ENCODE results near the gene SRSF5. TPM values are rescaled to one million over a fixed set of nuclear protein-coding genes. Genes with fewer than 3 reads are reported as not detected.
A peak's percentile ranks its signal among the peaks of the same experiment; 100 is the strongest.

Gene SRSF5
- total RNA-seq, 8 experiments from 2014 or later: 209 to 477 (median 389) TPM

DNA sequence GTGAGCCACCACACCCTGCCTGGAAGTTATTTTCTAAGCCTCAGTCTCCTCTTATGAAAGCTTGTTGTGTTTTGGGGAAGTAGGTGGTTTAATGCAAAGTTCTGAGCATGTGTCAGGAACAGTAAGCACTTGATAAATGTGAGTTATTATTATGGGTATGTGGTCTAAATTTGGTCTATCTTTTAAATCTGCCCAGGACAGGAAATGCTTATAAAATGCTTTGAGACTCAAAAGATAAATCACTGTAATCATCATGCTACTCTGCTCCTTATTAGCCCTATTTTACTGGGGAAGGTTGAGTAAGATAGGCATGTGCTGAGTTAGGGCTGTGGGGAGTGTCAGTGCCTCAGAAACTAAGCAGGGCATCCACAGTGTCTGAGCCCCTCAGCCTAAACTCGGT is 13.1 kb upstream of the SRSF5 start:
- in situ Hi-C loops (cut with MboI; ENCODE audit: low pct_unique_long_range_greater_than_20kb in 2 of 9, low sequenced_read_pairs in 9 of 9, unreplicated experiment in 9 of 9): no loop called here
- no peak for ATAC-seq (replicated peaks in 6 of 8)
- no peaks in the 10 kb centered on the region for H3K4me1 ChIP-seq (replicated peaks in 1 of 2)
- H3K4me3 ChIP-seq: no peak overlapping the region
- WGBS, 10 experiments: 44 to 100% methylated on average over 1 of the region's 1 CpG; no CpG with 5 or more reads in 8 of the 10 experiments
- no peak overlapping the region for H3K27ac ChIP-seq

DNA sequence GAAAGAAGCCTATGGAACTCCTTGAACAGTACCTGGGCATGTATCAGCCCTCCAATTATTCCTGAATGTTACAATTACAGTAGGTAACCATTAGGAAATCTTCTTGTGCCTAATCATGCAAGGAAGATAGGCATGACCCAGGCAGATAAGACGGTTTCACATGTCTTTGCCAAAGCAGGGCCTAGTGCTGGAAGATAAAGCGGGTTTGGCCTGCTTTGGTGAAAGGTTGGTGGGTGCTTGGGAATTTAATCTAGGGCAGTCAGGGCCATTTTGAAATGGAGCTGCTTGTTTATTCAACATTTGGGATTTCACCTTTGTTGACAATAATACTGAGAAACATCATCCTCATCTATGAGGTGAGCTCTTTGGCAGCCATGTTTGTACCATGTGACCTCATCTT is 12.5 kb upstream of the SRSF5 start:
- ATAC-seq (replicated peaks in 6 of 8): no peak
- in situ Hi-C loops (cut with MboI; ENCODE audit: low pct_unique_long_range_greater_than_20kb in 2 of 9, low sequenced_read_pairs in 9 of 9, unreplicated experiment in 9 of 9): no loop called here
- Histone ChIP-seq H3K4me1 (replicated peaks in 1 of 2) (no peaks in the 10 kb centered on the region), H3K4me3 (no peak overlapping the region), H3K27ac (no peak overlapping the region)
- 67 to 100% (median 83%) methylated on average over 1 to 2 of the region's 2 CpGs; no CpG with 5 or more reads in 2 of the 10 experiments for WGBS, 10 experiments

DNA sequence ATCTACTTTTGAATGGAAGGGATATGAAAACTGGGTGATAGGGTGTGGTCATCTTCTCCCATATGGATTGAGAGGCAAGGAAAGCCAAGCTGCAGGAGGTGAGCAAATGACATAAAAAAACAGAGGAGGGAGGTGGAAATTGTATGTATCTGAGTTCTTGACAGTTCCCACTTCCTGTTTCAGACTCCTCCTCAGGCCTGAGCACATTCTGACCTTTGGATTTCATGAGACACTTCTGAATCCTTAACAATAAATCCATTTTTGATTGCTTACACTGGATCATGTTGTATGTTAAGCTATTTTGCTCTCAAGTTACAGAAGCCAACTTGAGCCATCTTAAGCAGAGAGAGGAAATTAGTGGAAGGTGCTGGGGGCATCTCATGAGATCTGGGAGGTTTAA is 11.6 kb upstream of the SRSF5 start:
- Histone ChIP-seq H3K27ac (no peak overlapping the region), H3K4me1 (replicated peaks in 1 of 2) (no peaks in the 10 kb centered on the region), H3K4me3 (no peak overlapping the region)
- ATAC-seq (replicated peaks in 6 of 8): peak in 2 of 8 experiments; percentile 19 to 24
- in situ Hi-C loops (cut with MboI; ENCODE audit: low pct_unique_long_range_greater_than_20kb in 2 of 9, low sequenced_read_pairs in 9 of 9, unreplicated experiment in 9 of 9): no loop called here

DNA sequence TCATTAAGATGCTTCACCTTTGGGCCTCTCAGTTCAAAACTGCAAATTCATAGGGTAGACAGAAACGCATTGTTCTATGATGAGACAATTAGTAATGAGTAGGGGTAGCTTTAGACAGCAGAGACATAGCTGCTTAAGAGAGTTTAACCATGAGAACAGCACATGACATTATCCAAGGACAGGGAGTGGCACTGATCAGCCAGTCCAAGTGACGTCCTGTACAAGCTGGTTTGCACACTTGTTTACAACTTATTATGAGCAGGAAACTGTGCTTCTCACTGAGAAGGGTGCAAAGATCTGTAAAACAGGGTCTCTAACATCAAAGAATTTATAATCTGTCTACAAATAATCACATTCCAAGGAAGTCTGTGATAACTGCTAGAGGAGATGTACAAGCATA is 11.2 kb upstream of the SRSF5 start:
- 20 to 100% (median 83%) methylated on average over 1 to 2 of the region's 2 CpGs; no CpG with 5 or more reads in 6 of the 10 experiments for WGBS, 10 experiments
- ATAC-seq (replicated peaks in 6 of 8): peak in 4 of 8 experiments; percentile 47 to 80 (median 61)
- in situ Hi-C loops (cut with MboI; ENCODE audit: low pct_unique_long_range_greater_than_20kb in 2 of 9, low sequenced_read_pairs in 9 of 9, unreplicated experiment in 9 of 9): no loop called here
- Histone ChIP-seq H3K4me1 (replicated peaks in 1 of 2) (no peaks in the 10 kb centered on the region), H3K4me3 (no peak overlapping the region), H3K27ac (no peak overlapping the region)

DNA sequence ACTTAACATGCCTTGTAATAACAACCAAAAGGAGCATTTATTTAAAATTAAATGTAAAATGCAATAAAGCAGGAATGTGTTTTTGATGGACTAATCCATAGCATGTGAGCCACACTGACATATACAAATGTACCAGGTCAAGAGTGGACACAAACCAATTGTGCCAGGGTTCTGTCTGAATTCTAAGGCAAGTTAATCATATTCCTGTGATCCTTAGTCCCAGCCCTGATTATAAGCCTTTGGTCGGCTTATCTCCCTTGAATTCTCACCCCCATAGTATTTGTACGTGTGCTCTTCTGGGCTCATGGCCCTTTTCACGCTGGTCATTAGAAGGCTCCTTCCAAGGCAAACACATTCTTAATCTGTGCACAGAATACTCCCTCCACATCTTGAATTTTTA is 10.6 kb upstream of the SRSF5 start:
- WGBS, 10 experiments: 40 to 100% (median 93%) methylated on average over 1 to 3 of the region's 3 CpGs; no CpG with 5 or more reads in 3 of the 10 experiments
- ATAC-seq (replicated peaks in 6 of 8): no peak
- no peak overlapping the region for H3K4me3 ChIP-seq
- no peaks in the 10 kb centered on the region for H3K4me1 ChIP-seq (replicated peaks in 1 of 2)
- no peak overlapping the region for H3K27ac ChIP-seq
- in situ Hi-C loops (cut with MboI; ENCODE audit: low pct_unique_long_range_greater_than_20kb in 2 of 9, low sequenced_read_pairs in 9 of 9, unreplicated experiment in 9 of 9): no loop called here

DNA sequence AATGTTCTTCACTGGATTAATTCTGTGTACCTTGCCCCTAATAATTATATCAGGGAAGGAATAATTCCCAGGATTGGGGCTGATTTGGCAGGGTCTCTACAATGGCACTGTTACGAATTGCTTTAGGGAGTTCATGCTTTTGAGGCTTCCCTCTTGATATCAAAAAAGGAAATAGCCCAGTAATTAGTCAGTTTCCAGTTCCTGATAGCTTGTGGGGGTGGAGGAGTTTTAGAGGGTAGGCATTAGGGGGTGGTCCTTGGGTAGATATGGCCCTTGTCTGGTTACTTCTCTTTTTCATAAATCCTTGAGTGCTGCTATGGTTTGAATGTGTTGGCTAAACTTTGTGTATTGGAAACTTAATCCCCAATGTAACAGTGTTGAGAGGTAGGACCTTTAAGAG is 6.1 kb upstream of the SRSF5 start:
- H3K4me3 ChIP-seq: no peak overlapping the region
- in situ Hi-C loops (cut with MboI; ENCODE audit: low pct_unique_long_range_greater_than_20kb in 2 of 9, low sequenced_read_pairs in 9 of 9, unreplicated experiment in 9 of 9): no loop called here
- no peak for ATAC-seq (replicated peaks in 6 of 8)

DNA sequence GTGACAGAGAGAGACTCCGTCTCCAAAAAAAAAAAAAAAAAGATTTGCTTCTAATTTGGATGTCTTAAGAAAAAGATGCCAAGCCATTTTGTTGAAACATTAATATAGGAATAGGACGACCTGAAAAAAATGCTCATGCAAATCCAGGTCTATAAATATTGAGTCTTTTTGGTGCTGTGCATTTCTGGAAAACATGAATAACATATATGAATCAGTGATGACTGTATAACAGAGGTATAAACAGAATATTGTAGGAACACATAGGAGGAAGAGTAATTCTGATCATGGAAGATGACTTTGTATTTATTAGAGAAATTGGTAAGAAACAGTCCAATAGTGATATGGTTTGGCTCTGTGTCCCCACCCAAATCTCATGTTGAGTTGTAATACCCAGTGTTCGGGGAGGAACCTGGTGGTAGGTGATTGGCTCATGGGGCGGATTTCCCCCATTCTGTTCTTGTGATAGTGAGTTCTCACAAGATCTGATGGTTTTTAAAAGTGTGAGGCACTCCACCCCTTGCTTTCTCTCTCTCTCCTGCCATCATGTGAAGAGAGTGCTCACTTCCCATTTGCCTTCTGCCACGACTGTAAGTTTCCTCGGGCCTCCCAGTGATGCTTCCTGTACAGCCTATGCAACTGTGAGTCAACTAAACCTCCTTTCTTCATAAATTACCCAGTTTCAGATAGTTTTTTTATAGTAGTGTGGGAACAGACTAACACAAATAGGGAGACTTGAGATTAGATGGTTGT is 3.0 kb upstream of the SRSF5 start:
- WGBS, 10 experiments: 54 to 93% (median 82%) methylated on average over 2 to 6 of the region's 6 CpGs
- in situ Hi-C loops (cut with MboI; ENCODE audit: low pct_unique_long_range_greater_than_20kb in 2 of 9, low sequenced_read_pairs in 9 of 9, unreplicated experiment in 9 of 9): no loop called here
- H3K4me3 ChIP-seq: no peak overlapping the region
- no peak for ATAC-seq (replicated peaks in 6 of 8)
- no peak overlapping the region for H3K27ac ChIP-seq
- H3K4me1 ChIP-seq (replicated peaks in 1 of 2): peaks cover 13 to 14% of the 10 kb centered on the region in 2 donors

More for the DNA sequence above, 6.1 kb upstream of the SRSF5 start:
- Histone ChIP-seq H3K27ac (no peak overlapping the region), H3K4me1 (replicated peaks in 1 of 2) (no peaks in the 10 kb centered on the region)
- 43 to 80% (median 67%) methylated on average over 1 of the region's 1 CpG; no CpG with 5 or more reads in 7 of the 10 experiments for WGBS, 10 experiments

DNA sequence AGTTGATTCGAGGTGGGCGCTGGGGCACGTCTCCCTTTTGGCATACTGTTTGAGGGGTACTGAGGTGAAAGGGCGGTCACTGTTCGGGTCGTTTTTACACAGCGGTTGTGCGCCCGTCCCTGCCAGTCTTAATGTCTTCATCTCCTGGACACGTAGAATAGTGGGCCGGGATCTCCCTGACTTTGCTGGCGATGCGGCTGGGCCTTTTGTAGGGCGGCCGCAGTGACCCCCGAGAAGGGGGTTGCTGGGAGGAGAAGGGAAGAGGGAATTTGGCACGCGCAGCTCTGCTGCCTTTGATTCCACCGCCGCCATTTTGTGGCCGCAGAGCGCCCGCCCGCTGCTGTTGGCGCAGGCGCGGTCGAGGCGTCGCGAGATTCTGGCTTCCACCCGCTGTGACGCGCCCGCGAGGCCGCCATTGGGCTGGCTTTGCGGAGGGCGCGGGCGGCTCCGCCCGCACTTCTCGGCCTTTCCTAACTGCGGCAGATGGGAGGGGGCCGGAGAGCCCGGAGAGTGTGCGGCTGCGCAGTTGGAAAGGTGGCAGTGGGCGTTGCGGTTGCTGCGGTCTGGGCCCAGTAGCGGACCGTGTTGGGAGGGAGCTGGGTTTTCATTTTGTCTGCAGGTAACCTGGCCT is 542 bp downstream of the SRSF5 start:
- peak overlapping the region; percentile 68 to 87 (median 81) for H3K4me3 ChIP-seq
- peak overlapping the region; percentile 98 to 99 for H3K27ac ChIP-seq
- WGBS, 10 experiments: 0 to 2% (median 0%) methylated on average over 1 to 12 of the region's 54 CpGs; no CpG with 5 or more reads in 3 of the 10 experiments
- in situ Hi-C loops (cut with MboI; ENCODE audit: low pct_unique_long_range_greater_than_20kb in 2 of 9, low sequenced_read_pairs in 9 of 9, unreplicated experiment in 9 of 9): no loop called here
- ATAC-seq (replicated peaks in 6 of 8): peak; percentile 29 to 79 (median 70)
- H3K4me1 ChIP-seq (replicated peaks in 1 of 2): peaks cover 14 to 24% of the 10 kb centered on the region in 2 donors

DNA sequence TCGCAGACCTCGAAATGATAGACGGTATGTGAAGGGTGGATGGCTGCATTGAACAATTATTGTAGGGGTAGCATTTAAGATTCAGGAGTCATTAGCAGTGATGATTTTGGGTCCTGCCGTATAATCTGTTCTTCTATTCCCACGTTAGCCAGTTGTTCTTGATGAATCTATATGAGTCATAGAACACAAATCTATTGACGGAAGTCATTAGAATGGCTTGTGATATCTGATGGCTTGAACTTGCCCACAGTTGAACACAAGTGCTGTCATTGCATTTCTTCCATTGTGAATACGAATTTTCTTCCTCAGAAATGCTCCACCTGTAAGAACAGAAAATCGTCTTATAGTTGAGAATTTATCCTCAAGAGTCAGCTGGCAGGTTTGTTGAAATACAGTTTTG is 1.9 kb downstream of the SRSF5 start:
- H3K27ac ChIP-seq: no peak overlapping the region
- no peak for ATAC-seq (replicated peaks in 6 of 8)
- peak overlapping the region in 4 of 5 donors; percentile 68 to 86 (median 75) for H3K4me3 ChIP-seq
- 64 to 100% (median 93%) methylated on average over 1 to 8 of the region's 8 CpGs; no CpG with 5 or more reads in 1 of the 10 experiments for WGBS, 10 experiments
- peaks cover 14 to 24% of the 10 kb centered on the region in 2 donors for H3K4me1 ChIP-seq (replicated peaks in 1 of 2)
- in situ Hi-C loops (cut with MboI; ENCODE audit: low pct_unique_long_range_greater_than_20kb in 2 of 9, low sequenced_read_pairs in 9 of 9, unreplicated experiment in 9 of 9): no loop called here

DNA sequence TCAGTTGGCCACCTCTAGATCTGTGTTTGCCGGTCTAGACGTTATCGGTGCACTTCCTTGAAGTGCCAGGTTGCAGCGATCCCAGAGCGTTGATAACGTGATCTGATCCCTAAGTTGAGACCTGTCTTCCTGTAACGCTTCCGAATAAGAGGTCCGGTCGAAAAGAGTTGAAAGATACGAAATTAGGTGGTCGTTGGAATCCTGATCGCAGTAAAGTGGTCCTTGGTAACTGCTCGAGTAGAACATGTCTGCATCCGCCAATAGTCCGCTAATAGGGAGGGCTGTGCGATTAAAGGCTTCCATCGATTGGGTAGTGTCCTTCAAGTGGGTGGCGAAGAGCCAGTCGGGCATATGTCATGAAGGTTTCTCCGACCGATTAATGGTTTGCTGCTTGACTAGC is 2.7 kb downstream of the SRSF5 start:
- in situ Hi-C loops (cut with MboI; ENCODE audit: low pct_unique_long_range_greater_than_20kb in 2 of 9, low sequenced_read_pairs in 9 of 9, unreplicated experiment in 9 of 9): no loop called here
- Histone ChIP-seq H3K4me3 (no peak overlapping the region), H3K27ac (no peak overlapping the region), H3K4me1 (replicated peaks in 1 of 2) (peaks cover 14 to 24% of the 10 kb centered on the region in 2 donors)
- ATAC-seq (replicated peaks in 6 of 8): no peak
- 90 to 100% (median 95%) methylated on average over 2 to 18 of the region's 22 CpGs for WGBS, 10 experiments

DNA sequence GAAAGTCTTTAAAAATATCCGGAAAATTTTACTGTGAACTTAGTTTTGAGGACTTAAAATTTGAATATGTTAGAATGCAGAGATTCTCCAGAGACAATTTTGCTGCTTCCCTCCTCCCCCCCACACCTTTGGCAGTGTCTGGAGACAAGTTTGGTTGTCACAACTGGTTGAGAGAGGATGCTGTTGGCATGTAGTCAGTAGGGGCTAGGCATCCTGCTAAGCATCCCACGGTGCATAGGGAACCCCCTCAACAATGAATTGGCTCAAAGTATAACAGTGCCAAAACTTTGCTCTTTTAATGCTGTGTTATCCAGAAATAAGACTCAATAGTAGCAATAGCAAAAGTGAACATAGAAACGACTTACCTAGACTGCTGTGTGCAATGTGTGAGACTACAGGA is 3.6 kb downstream of the SRSF5 start:
- WGBS, 10 experiments: 52 to 100% (median 93%) methylated on average over 1 to 3 of the region's 3 CpGs
- Histone ChIP-seq H3K4me3 (no peak overlapping the region), H3K27ac (no peak overlapping the region), H3K4me1 (replicated peaks in 1 of 2) (peaks cover 14 to 24% of the 10 kb centered on the region in 2 donors)
- in situ Hi-C loops (cut with MboI; ENCODE audit: low pct_unique_long_range_greater_than_20kb in 2 of 9, low sequenced_read_pairs in 9 of 9, unreplicated experiment in 9 of 9): no loop called here
- no peak for ATAC-seq (replicated peaks in 6 of 8)

DNA sequence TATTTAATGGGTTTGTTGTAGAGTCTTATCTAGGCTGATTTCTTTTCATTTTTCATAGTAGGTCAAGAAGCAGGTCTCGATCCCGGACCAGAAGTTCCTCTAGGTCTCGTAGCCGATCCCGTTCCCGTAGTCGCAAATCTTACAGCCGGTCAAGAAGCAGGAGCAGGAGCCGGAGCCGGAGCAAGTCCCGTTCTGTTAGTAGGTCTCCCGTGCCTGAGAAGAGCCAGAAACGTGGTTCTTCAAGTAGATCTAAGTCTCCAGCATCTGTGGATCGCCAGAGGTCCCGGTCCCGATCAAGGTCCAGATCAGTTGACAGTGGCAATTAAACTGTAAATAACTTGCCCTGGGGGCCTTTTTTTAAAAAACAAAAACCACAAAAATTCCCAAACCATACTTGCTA is 4.2 kb downstream of the SRSF5 start:
- no peak overlapping the region for H3K4me3 ChIP-seq
- in situ Hi-C loops (cut with MboI; ENCODE audit: low pct_unique_long_range_greater_than_20kb in 2 of 9, low sequenced_read_pairs in 9 of 9, unreplicated experiment in 9 of 9): no loop called here
- H3K27ac ChIP-seq: no peak overlapping the region
- WGBS, 10 experiments: 85 to 100% (median 97%) methylated on average over 2 to 15 of the region's 16 CpGs; no CpG with 5 or more reads in 1 of the 10 experiments
- H3K4me1 ChIP-seq (replicated peaks in 1 of 2): peaks cover 13 to 22% of the 10 kb centered on the region in 2 donors
- no peak for ATAC-seq (replicated peaks in 6 of 8)

DNA sequence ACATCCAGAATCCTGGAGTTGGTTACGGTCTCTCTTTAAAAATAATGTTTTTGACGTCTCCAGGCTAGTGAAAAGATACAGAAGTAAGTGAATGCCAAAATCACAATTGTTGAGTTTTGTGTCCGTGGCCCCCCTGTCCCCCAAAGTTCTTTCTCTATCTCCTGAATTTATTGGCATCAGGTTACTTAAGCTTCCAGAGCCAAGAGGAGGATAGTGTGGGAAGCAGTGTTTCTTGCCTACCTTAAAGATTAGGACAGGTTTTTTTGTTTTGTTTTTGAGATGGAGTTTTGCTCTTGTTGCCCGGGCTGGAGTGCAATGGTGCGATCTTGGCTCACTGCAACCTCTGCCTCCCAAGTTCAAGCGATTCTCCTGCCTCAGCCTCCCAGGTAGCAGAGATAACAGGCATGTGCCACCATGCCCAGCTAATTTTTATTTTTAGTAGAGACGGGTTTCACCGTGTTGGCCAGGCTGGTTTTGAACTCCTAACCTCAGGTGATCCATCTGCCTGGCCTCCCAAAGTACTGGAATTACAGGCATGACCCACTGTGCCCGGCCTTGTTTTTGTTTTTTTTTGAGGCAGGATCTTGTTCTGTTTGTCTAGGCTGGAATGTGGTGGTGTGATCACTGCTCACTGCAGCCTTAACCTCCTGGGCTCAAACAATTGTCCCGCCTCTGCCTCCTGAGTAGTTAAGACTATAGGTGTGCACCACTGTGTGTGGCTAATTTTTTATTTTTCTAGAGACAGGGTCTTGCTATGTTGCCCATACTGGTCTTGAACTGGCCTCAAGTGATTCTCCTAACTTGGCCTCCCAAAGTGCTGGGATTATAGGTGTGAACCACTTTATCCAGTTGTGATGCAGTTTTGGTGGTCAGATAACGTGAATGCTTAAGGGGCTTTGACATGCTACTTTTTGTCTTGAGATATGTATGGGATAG is 5.4 kb downstream of the SRSF5 start:
- Histone ChIP-seq H3K4me1 (replicated peaks in 1 of 2) (peaks cover 9 to 17% of the 10 kb centered on the region in 2 donors), H3K4me3 (no peak overlapping the region), H3K27ac (no peak overlapping the region)
- in situ Hi-C loops (cut with MboI; ENCODE audit: low pct_unique_long_range_greater_than_20kb in 2 of 9, low sequenced_read_pairs in 9 of 9, unreplicated experiment in 9 of 9): no loop called here
- ATAC-seq (replicated peaks in 6 of 8): peak in 3 of 8 experiments; percentile 0 to 6 (median 1)
- WGBS, 10 experiments: 81 to 100% (median 94%) methylated on average over 1 to 10 of the region's 11 CpGs; no CpG with 5 or more reads in 1 of the 10 experiments
